Middle frontal gyrus (tissue), 1 donor: ENCODE data around the gene PPP1R1A.

Experiments used
- DNase-seq: peaks from one replicate; pipeline ENCODE4 v3.0.0-alpha.2; 2015; ENCODE audit warnings: low spot score; ENCODE audit errors: extremely low spot score

The PPP1R1A gene

DNA sequence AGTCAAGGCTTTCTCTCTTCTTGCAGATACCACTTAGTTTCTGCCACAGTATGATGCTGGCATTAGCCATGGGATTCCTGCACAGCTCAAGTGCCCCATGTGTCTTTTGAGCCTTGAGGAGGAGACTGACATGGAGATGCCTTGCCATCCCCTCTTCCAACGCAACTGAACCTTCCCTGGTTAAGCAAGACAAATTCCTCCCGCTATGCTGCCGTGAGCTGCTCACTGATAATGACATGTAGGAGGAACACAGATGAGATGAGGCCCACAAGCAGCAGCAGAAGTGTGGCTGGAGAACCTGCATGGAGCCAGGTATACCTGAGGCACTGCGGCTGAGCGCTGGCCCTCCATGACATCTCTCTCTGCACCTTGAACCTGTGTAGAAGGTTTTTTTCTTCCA lies 15.4 kb upstream of the PPP1R1A start:
- DNase-seq, result no peak

DNA sequence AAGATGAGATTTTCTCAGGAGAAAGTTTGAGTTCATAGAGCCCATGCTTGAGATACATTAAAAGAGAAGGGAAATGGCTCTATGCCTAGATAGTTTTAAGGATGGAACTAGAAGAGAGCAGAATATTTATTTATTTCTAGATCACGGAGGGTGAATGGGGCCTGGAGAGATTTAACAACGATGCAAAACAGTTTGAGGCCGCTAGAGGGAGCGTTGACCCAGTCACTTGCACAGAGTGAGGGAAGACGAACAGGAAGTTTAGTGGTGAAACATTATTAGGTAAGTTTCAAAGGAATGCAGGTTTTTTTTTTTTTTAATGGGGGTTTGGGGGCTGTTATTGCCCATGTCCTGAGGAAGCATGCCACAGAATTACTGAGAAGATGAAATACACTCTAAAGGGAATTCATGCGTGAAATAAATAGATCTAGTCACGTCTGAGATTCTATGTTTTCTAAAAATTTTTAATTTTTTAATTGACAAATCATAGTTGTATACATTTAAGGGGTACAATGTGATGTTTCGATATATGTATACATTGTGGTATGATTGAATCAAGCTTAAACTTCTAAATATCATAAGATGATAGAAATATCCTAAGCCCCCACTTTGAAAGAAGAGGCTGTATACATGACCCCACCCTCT lies 14.8 kb upstream of the PPP1R1A start:
- no peak for DNase-seq

DNA sequence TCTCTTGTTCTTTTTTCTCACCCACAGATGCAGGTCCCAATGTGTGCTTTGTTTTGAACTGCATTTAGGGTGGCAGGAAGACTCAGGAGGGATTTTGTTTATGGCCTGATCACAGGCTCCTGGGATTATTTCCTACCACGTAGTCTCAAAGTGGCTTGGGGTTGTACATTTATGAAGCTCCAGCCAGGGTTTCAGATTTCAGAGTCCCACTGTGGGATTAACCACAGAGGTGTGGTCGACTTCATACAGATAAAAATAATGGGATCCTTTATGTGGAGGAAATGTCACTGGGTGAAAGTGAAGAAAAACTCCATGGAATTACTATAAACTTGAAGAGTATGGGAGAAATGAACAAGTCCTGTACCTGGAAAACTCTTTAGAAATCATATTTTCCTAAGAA lies 14.2 kb upstream of the PPP1R1A start:
- DNase-seq, result no peak

DNA sequence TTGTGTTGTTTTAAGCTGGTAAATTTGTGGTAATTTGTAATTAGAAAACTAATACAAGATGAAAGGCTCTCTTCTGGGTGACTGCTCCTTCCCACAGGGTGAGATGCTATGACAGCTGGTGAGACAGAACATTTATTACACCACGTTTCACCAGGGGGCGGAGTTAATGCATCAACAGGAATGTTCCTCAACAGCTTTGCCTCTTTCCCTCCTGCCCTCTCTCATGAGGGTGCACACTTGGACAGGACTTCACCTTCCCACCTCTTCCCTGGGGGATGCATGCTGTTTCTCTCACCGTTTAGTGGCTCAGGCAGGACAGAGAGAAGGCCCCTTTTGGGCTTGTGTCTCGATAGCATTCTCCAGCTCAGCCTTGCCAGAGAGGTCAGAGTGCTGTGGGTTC lies 13.4 kb upstream of the PPP1R1A start:
- DNase-seq, result no peak

DNA sequence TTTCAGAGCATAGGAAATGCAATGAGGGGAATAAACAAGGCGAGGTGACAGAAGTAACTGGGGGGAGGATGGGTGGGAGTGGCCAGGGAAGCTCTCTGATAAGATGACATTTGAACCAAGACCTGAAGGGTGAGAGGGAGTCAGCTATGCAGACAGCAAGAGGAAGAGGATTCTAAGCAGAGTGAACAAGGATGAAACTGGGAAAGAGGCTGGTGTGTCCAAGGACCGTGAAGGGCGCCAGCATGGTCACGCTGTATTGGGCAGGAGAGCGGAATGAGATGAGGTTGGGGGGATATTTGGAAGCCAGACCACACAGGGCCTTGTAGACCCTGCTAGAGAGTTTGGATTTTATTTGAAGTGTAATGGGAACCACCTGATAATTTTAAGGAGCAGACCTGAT lies 10.5 kb upstream of the PPP1R1A start:
- DNase-seq, result no peak

DNA sequence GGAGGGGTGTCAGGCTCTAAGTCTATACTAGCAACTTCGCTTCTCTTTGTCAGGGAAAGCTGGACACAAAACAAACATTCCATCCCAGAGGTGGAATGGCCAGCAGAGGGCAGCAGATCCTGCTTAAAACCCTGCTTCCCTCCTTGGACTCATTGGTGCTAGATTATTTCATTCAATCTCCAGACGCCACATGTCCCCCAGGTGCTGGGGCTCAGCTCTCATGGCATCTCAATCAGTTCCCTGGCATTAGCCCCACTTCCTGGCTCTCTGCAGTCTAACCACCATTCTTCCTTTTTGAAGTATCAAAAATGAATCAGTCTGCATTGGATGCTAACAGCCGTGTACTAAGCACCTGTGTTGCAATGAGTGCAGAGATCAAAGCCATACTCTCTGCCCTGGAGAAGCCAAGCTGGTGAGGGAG lies 8.1 kb upstream of the PPP1R1A start:
- no peak for DNase-seq

DNA sequence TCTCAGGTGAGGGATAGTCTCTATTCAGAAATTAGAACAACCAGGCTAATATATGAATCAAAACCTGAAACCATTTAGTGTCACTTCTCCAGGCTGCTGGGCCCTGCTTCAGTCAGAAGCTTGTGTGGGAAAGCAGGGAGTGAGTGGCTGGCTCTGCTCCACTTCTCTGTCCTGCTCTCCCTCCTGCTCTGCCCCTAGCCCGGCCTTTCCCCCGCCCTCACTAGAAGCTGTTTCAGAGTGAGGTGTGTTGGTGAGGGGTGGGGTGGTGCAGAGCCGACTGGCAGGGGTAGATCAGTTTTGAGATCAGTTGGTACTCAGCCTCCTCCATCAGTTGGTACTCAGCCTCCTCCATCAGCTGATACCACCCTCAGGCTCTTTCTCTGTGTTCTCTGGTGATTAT lies 7.0 kb upstream of the PPP1R1A start:
- DNase-seq, result no peak

DNA sequence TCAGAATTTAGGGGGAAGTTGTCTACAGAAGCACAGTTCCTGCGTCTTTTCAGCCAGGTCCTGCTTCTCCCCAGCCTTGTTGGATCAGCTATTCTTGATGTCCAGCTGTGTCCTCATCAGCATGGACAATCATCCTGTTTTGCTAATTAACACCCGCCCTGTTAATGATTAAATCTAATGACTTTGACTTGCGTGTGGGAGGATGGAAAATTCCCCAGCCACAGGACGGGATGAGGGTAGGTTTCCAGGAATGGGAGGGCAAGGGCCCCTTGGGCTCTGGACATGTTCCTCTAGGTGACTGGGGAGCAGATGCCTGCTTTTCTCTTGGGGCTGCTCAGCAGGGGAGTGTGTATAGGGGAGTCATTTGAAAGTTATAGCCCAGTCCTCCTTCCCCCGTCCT lies 5.3 kb upstream of the PPP1R1A start:
- DNase-seq, result no peak

DNA sequence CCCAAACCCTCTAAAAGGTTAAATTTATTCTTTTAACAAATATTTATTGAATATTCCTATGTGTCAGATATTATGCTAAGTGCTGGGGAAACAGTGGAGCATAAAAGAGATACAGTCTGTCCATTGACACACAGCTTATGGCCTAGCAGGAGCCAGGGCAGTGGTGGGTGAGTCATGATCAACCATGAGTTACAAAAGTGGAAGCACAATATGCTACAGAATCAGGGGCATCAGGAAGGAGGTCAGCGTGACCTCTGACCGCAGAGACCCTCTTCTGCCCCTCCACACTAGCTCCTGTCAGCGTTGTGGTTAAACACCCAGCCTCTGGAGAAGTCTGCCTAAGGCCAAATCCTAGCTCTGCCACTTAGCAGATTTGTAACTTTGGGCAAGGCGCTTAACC lies 4.7 kb upstream of the PPP1R1A start:
- DNase-seq, result no peak

DNA sequence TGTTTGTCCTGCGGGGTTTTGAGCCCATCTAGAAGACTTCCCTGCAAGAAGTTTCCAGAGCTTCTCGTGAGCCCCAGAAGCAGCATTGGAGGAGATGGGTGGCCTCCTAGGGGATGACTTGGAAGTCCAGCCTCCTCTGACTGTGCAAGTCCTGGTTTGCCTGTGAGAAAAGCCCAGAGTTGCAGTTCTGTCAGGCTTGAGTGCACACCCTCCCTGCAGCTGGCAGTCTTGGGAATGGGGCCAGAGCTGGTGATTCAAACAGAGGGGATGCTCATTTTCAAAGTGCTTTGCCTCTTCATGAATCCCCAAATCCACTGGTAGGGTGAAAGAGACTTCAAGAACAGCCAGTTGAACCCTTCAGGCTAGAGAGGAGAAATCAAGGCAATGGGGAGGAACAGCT lies 3.9 kb upstream of the PPP1R1A start:
- DNase-seq, result no peak

DNA sequence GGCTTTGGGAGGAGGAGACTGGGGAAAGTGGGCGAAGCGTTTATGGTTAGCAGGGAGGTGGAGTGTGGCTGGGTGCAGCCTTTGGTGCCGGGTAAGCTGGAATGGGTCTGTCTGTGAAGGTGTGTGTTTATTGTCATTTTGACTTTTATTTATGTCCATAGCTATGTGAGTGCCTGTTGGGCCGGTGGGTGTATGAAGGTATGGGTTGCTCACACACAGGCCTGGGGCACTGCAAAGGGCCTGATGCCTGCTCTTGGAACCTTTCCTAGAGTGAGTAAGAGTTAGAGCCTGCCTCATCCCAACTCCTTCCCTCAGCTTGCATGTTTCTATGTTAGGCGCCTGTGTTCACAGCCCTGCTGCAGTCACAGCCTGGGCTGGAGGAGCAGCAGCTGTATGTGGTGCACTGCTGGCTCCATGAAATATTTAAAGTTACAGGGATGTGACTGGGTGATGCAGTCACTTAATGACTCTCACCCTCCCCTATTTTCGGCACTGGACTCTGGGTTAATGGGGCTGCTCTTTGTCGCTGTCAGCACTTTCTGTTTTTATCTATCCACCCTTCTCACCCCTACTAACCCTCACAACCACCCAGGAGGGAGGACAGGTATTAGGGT lies 2.6 kb upstream of the PPP1R1A start:
- no peak for DNase-seq

DNA sequence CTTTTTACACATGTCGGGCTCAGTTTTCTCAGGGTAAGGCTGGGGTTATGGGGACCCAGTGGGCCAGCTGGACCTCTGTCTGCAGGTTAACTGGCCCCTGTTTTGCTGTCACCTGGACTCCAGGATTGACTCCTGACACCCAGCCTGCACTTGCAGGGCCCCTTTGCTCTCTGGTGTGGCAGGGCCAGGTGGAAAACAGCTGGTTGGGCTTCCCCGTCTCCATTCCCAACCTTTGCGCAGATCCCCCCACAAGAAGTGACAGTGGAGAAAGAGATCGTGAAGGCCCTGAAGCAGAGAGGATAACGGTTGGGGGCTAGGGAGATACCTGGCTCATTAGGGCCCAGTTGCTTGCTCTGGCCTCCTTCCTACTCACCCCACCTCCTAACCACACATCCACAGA lies 1.5 kb upstream of the PPP1R1A start:
- DNase-seq, result no peak

DNA sequence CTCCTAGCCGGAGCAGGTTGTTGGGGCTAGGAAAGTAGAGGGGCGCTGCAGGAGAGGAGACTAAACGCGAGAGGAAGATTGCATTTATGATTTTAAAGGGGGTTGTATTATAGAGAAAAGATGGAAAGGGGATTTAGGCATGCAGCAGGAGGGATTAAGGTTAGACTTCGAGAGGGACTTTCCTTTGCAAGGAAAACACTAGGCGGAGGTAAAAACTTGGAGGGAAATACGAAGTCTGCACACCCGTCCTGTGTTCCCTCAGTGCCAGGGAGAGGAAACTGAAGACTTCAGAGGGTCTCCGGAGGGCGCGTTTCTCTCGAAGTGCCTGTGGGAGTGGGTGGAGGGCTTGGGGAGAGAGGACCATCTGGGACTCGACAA lies 420 bp upstream of the PPP1R1A start:
- DNase-seq, result no peak

DNA sequence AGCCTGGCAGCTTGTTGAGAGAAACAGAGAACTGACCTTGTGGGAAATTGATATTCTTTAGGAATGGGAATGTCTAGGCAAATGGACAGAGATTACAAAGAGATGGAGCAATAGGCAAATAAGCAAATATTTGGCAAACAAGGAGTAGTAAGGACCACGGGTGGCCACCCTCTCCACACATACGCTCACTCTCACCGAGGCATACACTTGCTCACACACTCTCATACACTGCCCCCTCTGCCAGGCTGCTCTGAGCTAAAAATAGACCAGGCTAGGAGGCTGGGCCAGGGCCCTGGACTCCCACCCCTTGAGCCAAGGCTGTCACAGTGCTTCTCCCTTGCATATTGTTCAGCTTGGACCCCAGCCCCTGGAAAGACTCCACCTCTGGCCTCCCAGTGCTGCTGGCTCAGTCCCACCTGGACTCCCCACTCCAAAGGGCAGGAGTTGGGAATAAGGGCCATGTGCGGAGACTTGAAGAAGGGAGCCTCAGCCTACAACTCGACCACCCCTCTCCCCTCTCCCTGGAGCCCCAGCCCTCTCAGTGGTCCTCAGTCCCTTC lies 1.1 kb downstream of the PPP1R1A start:
- DNase-seq, result no peak

DNA sequence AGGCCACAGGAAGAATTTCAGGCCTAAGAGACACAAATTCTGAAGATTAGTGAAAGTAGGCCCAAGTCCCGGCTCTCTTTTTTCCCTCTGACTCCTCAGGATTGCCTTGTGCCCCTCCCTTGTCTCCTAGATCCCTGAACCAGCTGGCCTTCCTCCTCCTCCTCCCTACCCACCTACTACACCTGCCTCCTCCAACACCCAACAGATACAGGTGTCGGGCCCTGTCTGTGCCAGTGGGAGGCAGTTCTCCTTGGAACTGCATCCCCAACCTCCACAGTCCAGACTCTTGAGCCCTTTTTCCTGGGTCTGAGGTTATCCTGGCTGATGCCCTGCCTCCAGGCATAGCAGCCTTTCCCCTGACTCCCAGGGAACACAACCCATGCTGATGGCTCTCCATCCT lies 1.8 kb downstream of the PPP1R1A start:
- no peak for DNase-seq

DNA sequence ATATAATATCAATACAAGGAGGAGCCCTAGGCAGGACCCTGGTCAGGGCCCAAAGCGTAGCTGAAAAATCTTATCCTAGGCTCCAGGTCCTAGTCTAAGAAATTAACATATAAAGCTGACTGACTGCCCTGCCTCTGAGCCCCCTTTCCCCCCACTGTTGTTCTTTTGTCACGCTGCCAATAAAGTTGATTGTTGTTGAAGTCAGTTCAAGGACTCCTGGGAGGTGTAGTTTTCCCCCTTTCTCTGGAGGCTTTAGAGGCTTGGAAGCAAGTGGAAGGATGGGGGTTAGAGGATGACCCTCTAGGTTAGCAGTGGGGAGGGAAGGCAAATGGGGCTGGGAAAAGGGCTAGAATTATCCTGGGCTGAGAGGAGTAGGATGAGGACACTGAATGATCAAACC lies 3.2 kb downstream of the PPP1R1A start:
- DNase-seq, result no peak

DNA sequence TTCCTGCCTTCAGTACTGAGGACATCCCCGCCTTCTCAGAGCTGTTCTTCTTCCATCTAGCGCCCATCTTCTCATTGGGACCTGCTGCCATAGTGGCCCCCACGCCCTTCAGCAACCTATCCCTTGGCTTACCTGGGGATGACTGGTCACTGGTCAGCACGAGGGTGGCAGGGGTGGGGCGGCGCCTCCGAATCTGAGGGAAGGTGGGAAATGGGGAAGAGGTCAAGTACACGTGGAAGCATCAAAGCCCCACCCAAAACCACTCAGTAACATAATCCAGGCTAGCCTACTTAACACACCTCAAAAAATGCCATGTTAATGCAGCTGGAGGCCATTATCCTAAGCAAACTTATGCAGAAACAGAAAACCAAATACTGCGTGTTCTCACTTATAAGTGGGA lies 4.3 kb downstream of the PPP1R1A start:
- DNase-seq, result no peak

DNA sequence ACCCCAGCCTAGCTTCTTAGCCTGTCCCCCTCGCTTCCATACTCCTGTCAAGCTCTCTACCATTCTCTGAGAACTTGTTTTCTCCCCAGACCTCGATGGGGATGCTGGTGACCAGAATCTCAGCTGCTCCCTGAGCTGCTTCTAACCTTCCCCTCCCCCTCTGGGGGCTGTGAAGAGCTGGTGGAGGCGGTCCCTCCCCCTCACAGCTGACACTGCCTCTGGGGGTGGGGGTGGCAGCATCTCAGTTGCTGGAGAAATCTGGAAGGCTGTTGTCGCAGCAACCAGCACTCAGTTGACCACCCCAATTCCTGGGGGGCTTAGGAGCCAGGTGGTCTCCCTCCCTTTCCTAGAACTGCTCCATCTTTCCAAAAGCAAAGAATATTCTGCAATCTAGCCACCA lies 4.7 kb downstream of the PPP1R1A start:
- no peak for DNase-seq

DNA sequence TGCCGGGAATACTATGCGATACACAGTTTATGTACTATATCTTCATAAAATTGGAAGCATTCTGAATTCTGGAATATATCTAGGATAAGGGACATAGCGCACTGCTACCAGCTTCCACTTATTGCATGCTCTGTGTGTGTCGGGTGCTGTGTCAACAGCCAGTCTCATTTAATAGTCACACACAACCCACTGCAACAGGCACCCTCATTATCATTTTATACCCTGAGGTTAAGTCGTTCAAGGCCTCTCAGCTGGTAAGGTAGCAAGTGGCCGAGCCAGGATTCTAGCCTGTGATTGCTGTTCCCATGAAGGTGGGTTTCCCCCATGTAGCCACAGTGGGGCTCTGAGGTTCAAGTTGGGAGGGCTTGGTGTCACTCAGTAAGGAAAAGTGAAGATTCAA lies 7.0 kb downstream of the PPP1R1A start:
- DNase-seq, result no peak

DNA sequence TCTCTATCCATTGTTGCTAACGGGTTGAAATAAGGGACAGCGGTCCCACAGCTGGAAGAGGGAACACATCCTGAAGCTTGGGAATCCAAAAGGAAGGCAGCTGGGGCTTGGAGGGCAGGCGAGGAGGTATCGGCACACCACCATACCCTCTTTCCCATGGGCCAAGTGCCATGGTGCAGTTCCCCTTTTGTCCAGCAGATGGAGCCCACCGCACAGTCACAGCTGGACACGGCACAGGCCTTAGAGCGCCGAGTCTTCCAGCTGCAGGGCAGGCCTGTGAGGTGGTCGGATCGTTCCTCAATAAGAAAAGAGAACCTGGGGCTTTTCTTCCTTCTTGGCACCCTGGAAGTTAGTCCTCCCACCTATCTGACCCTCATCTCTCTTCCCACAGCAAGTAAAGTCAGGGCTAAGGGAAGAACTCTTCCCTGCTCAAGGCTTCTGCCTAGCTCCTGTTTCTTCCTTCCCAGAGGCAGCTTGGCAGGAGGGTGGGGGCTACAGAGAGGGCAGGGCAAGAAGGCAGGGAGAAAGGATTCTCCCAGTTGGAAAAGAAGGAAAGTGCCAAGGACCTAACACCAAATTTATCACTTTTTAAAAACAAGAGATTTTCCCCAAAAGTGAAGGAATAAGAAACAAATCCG lies 8.6 kb downstream of the PPP1R1A start:
- no peak for DNase-seq

DNA sequence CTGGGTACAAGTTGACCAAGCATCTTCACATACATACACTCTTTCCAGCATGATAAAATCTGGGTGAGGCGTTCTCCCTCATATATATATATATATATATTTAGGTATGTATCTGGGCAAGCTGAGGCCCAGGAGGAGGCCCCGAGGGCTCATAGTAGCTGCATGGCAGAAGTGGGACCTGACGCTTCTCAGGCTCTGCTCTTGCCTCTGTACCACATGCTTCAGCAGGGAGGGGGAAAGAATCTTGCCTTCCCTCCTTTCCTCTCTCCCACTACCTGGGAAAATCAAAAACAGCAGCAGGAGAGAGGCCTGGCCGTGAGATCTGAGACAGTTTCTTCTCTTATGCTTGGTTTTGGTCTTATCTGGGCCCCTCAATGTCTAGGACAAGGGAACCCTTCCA lies 9.2 kb downstream of the PPP1R1A start:
- DNase-seq, result no peak

DNA sequence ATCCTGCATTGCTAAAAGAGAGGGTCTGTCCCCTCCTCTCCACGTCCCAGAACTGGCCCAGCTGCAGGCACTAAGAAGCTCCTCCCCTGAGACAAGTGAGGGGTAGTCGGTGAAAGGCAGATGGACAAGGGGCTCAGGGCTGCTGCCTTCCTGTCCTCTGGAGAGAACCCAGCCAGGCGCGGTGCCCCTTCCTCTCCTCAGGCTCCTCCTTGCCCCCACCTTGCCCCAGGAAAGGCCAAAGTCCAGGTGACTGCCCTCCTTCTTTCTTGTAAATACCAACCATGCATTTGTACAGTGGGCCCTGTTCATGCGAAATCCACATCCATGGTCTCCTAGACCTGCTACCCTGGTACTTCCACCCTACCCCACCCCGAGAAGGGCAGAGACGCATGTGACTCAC lies 9.7 kb downstream of the PPP1R1A start:
- no peak for DNase-seq

DNA sequence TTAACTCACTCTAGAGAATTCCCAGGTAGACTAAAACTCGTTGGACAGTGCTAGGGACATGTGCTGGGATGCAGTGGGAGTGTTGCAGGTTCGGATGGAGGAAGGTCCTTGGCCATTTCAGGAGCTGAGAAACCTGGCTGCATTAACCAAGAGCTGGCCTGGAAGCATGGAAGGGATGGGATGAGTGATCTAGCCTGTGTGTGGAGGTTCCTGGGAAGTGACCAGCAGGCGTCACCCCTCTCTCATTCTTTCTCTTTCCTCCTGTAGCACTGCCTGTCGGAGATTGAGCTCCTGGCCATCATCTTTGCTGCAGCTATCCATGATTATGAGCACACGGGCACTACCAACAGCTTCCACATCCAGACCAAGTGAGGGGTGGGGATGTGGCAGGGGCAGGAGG lies 15.6 kb downstream of the PPP1R1A start:
- no peak for DNase-seq
